ENCODE measurements around the gene TGFBR2. TPM values are rescaled to one million over a fixed set of nuclear protein-coding genes. Genes with fewer than 3 reads are reported as not detected.

The TGFBR2 gene
- total and polyA plus RNA-seq, 10 of the 15 experiments (the other 5 are each of a cell fraction or from before 2014, with no cell fraction given): 0.02 to 0.98 (median 0.18) TPM; not detected in 1

GRCh38 chr3:30649572-30650318, 43.3 kb downstream of the TGFBR2 start (continued):
- TF ChIP-seq NFYB (IDR thresholded peaks at IDR 0.05; ENCODE audit: insufficient read depth, low read depth, low read length): no peak
- peak; percentile 51; the same call in 1 of the 2 replicates for TF ChIP-seq NFIC (IDR thresholded peaks at IDR 0.05; ENCODE audit: low read depth, low read length)
- TF ChIP-seq BHLHE40 (IDR thresholded peaks at IDR 0.05; ENCODE audit: borderline replicate concordance in 1 of 2, low read depth in 2 of 2, low read length in 1 of 2): no peak
- no peak for TF ChIP-seq USF1 (IDR thresholded peaks at IDR 0.05; ENCODE audit: borderline replicate concordance, extremely low read length, insufficient read depth, low read depth, low read length)
- TF ChIP-seq RB1 (IDR thresholded peaks at IDR 0.05; ENCODE audit: borderline replicate concordance): no peak
- TF ChIP-seq FOXM1 (IDR thresholded peaks at IDR 0.05; ENCODE audit: low read depth, low read length): peak; percentile 33; the same call in 1 of the 2 replicates
- no peak for TF ChIP-seq E2F4 (IDR thresholded peaks at IDR 0.05; ENCODE audit: low read depth, low read length)
- TF ChIP-seq RELB (IDR thresholded peaks at IDR 0.05; ENCODE audit: low read depth): peak; percentile 81
- 0 out of 2 replicates have a peak, but pooled peaks have one; percentile 3 for TF ChIP-seq RAD21 (IDR thresholded peaks at IDR 0.05; ENCODE audit: insufficient read depth, low read depth, low read length)
- peak; percentile 74 for TF ChIP-seq TCF12 (IDR thresholded peaks at IDR 0.05; ENCODE audit: low read depth, low read length)
- no peak for TF ChIP-seq JUNB (IDR thresholded peaks at IDR 0.05)
- no peak for TF ChIP-seq ZNF24 (IDR thresholded peaks at IDR 0.05)
- TF ChIP-seq TAF1 (IDR thresholded peaks at IDR 0.05; ENCODE audit: borderline replicate concordance, low read depth, low read length): no peak
- no peak for TF ChIP-seq EGR1 (IDR thresholded peaks at IDR 0.05; ENCODE audit: borderline replicate concordance in 1 of 2, low read depth in 2 of 2, low read length in 2 of 2)
- peak; percentile 98 for TF ChIP-seq SPI1 (IDR thresholded peaks at IDR 0.05; ENCODE audit: borderline replicate concordance, insufficient read depth, low read depth, low read length)
- peak; percentile 42; the same call in 1 of the 2 replicates for TF ChIP-seq EED (IDR thresholded peaks at IDR 0.05; ENCODE audit: low read depth)
- no peak for TF ChIP-seq SREBF1 (IDR thresholded peaks at IDR 0.05; ENCODE audit: low read length)
- no peak for TF ChIP-seq POU2F2 (IDR thresholded peaks at IDR 0.05; ENCODE audit: borderline replicate concordance, low read depth, low read length)
- TF ChIP-seq CHD1 (IDR thresholded peaks at IDR 0.05; ENCODE audit: low read depth, low read length): no peak
